GM10847 (cell line): ENCODE data around the gene SLC17A2.

Experiments used
- POLR2A ChIP-seq: IDR thresholded peaks from 2 replicates; pipeline ENCODE4 v1.6.1; 2011; ENCODE audit not compliant: insufficient read length; ENCODE audit errors: extremely low read depth

The SLC17A2 gene

GRCh38 chr6:25883991-25884390 is 46.5 kb downstream of the SLC17A2 start:
- TF ChIP-seq POLR2A, result no peak

GRCh38 chr6:25883536-25883935 is 47.0 kb downstream of the SLC17A2 start:
- TF ChIP-seq POLR2A, result no peak

GRCh38 chr6:25882051-25882496 is 48.4 kb downstream of the SLC17A2 start:
- TF ChIP-seq POLR2A, result no peak

- TF ChIP-seq POLR2A, result no peak
These were observed 49.9 kb downstream of the SLC17A2 start for GRCh38 chr6:25880601-25881000.

GRCh38 chr6:25878721-25879322 is 51.7 kb downstream of the SLC17A2 start:
- TF ChIP-seq POLR2A, result no peak

GRCh38 chr6:25875926-25876602 is 54.4 kb downstream of the SLC17A2 start:
- no peak for TF ChIP-seq POLR2A

- TF ChIP-seq POLR2A, result no peak
These were observed 55.0 kb downstream of the SLC17A2 start for GRCh38 chr6:25875563-25875905.

GRCh38 chr6:25874822-25875562 is 55.5 kb downstream of the SLC17A2 start:
- TF ChIP-seq POLR2A, result no peak

- TF ChIP-seq POLR2A, result no peak
These were observed 56.4 kb downstream of the SLC17A2 start, which contains the start of gene SLC17A3 for GRCh38 chr6:25874118-25874517. TSS of gene SLC17A3 (minus strand) at chr6:25874243. CDS start at chr6:25868387, 5,856 bp downstream.

GRCh38 chr6:25872814-25873213 is 57.7 kb downstream of the SLC17A2 start:
- TF ChIP-seq POLR2A, result no peak

GRCh38 chr6:25869840-25870239 is 60.7 kb downstream of the SLC17A2 start:
- no peak for TF ChIP-seq POLR2A

- TF ChIP-seq POLR2A, result no peak
These were observed 61.9 kb downstream of the SLC17A2 start for GRCh38 chr6:25868436-25869183.

GRCh38 chr6:25866011-25866410 is 64.5 kb downstream of the SLC17A2 start:
- TF ChIP-seq POLR2A, result no peak

GRCh38 chr6:25863360-25863759 is 67.1 kb downstream of the SLC17A2 start:
- TF ChIP-seq POLR2A, result no peak
